HPDE6-E6E7 (cell line): Measurements from ENCODE around the gene GAS2L2.

ENCODE experiments used
- DNase-seq: peaks from one replicate; pipeline ENCODE4 v3.0.0; 2011; ENCODE audit warnings: missing footprints; ENCODE audit errors: extremely low spot score

GAS2L2 gene

DNA sequence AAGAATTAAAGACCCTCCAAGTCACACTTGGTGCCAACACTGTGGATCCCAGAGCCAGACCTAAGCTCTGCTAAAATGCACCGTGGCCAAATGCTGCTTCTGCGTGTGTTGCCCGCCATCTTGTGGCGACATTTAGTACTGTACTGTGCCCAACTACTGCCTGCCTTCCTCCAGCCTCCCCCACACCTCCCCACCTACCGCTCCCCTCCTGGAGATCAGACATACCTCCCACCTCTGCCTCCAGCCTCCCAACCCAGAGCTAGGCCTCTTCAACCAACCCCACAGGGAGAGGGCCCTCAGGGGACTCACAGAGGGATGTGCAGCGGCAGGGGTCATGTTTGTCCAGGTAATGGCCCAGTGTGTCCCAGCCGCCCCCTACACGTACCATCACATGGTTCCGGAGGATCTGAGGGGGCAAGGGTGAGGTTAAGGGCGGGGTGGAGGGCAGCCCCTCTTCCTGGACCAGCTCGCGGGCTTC is 5.5 kb downstream of the GAS2L2 start:
- peak; percentile 67 for DNase-seq

DNA sequence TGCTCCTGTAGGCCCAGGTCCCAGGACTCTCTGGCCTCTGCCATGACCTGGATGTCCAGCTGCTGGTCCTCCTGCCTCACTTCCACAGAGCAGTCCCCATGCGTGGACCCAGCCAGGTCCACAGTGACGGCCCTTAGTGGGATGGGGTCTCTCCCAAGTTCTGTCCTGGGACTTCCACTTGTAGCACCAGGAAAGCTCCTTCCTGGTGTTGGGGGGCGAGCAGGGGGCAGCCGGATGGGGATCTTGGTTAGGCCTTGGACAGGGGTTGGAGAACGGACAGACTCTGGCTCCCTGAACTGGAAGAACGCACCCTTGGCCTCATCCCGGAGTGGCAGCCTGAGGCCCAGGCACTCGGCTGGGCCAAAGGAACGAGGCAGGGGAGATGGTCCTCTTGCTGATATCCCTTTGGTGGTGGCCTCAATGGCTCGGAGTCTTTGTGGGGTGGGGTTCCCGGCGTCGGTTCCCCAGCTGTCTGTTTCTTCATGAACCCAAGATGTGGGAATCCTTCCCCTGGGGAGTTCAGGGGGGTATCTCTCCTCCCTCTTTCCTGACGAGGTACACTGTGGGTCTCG is 7.2 kb downstream of the GAS2L2 start:
- no peak for DNase-seq

DNA sequence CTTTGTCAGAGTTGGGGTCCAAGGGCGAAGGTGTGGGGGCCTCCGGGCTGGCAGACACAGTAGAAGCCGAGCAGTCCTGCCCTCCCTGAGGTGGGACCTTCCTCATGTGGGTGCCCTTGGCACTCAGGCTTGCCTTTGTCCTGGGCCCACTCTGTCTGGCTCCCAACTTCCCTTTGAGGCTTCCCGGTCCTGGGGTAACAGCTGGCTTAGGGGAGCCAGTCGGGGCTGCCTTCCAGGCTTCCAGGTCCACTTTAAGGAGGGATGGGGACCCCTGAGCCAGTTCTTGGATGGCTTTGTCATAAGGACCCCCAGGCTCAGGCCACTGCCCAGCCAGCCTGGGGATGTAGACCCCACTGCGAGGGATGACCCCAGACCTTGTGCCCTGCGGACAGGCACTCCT is 7.8 kb downstream of the GAS2L2 start:
- no peak for DNase-seq

DNA sequence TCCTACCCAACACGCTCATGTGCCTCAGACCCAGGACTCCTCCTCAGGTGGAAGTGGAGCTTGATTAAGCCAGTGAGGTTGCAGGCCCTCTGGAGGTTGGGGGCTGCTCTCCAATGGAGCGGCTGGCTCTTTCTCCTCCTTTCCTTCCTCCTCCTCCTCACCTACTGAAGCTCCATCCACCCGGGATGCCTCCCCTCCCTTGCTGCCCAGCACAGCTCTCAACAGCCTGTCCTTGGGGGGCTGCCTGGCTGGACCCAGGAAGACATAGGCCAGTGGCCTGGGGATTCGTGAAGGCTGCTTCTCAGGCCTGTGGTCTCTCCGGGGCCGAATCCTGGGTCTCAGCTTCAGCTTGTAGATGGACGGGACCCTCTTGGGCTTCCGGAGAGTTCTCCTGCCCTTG is 8.2 kb downstream of the GAS2L2 start:
- no peak for DNase-seq

DNA sequence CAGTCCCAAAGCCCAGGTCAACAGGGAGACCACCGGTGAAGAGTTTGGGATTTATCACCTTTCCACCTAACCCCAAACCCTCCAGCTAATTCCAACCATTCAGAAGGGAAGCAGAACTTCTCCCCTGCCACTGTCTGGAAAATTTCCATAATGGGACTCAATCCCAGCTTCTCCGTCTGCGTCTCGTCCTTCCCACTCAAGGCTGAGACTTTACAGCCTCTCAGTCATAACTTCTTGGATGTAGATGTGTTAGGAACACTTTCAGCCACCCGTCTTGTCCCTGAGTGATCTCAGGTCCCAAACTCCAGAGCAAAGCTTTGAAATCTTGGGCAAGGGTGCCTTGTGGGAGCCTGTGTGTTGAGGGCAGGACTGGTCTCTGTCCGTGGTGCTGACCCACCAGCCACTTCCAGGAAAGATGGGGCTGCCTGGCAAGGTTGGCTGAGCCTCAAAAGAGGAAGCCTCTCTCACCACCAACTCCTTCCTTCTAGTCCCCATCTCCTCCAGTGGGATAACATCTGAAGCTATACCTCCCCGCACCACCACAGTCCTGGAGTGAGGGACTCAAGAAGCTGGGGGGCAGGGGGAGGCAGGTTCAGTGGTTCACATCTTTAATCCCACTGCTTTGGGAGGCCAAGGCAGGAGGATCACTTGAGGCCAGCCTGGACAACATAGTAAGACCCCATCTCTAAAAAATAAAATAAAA is 9.3 kb downstream of the GAS2L2 start:
- DNase-seq, result no peak

DNA sequence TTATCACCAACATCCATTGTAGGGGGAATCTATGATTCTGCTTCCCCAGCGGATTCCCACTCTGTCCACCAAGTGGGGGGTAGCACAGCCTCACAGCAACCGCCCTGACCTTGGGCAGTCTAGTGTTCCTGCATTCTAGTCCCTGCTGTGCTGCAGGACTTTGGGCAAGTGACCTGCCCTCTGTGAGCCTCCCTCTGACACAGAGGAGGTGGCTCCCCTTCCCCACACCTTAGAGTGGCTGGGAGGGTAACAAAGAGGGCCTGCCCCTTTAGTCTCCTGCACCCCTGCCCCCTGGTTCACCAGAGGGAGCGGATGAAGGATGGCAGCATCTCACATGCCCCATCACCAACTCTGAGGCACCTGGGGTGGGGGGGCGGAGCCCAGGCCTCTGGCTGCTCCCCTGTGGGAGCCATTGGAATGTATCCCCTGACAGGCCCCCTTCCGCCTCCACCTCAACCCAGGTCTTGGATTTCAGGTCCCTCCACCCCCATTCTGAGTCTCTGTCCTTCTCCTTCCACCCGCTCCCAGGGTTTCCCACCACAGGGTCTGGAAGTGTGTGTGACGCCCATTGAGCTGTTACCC is 10.1 kb downstream of the GAS2L2 start:
- no peak for DNase-seq

DNA sequence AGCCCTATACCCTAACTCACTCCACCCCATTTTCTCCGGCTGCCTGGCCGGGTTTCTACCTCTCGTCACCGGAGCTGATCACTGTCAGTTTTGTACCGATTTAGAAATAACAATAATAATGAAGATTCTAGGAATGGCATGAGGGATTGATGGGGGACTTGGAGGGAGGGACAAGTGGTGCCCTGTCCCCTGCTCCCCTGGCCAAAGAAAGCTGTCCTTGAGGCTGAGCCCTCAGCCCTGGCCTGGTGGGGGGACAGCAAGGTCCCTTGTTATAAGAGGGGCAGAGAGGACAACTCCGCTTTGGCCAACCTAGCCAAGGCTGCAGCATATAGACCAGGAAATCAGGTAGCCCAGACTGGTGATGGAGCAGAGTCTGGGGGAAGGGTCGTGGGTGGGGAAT is 10.5 kb downstream of the GAS2L2 start:
- DNase-seq, result no peak

DNA sequence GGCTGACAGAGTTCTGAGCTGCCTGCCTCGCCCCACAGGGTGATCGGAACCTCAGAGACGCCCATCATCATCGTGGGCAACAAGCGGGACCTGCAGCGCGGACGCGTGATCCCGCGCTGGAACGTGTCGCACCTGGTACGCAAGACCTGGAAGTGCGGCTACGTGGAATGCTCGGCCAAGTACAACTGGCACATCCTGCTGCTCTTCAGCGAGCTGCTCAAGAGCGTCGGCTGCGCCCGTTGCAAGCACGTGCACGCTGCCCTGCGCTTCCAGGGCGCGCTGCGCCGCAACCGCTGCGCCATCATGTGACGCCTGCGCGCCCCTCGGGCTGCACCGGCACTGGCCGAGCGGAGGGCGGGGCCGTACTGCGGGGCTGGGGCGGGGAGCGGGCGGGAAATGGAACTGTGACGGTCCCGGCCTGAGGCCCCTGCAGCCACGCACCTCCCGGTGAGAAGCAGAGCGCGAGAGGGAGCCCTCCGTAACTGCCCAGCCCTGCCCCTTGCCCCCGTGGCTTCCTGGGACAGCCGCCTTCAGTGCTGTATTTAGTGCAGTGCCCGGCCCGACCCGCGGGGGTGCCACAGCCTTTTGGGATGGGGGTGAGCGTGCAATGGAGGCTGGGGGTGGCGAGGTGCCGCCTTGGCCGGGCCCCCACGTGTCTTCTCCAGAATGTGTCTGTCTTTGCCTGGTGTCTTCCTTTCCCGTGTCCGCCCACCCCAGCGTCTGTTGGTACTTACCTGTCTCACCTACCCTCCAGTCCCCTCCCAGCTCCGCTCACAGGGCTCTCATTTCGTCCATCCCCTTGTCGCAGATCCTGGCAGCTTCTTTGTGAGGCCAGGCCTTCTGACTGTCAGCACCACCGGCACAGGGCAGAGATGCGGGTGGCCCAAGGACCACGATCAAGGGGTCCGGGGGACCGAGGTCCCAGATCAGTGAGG is 11.8 kb downstream of the GAS2L2 start:
- no peak for DNase-seq

DNA sequence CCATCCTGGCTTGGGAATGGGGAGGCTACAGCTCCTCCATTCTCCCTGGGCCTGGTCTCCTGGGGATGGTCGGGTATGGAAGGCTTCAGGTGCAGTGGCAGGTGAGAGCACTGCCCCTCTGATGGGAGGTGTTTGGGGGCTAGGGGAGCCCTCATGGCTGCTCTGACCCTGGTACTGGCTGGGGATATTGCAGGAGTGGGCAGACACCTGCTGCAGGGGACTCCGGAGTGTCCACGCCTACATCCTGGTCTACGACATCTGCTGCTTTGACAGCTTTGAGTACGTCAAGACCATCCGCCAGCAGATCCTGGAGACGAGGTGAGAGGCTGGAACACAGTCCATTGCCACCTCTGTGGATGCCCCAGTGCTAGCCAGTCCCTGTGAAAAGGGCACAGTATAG is 12.8 kb downstream of the GAS2L2 start:
- DNase-seq, result no peak

DNA sequence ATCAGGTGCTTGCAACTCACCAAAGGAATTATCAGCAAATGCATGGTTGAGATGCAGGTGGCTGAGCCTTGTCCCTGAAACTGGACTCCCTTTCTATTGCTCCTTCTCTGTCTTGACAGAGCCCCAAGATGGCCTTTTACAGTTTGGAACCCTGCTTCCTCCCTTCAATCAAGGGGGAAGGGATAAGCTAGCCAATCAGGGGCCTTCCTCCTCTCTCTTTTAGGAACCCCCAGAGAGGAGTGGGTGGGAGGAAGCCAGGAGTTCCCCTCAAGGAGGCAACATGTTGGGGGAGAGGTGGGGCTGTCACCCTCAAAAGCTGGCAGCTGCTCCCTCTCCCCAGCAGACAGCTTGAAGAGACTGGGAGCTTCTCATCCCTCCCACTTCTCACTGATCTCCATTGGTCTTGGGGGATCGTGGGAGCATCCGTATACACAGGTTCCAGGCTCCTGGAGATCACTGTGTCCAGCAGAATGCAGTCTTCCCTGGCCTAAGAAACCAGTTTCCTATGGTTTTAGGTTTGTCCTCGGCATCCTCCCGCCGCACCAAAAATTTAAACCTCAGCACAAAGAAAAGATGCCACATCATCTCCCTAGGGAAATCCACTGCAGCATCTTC is 14.4 kb downstream of the GAS2L2 start:
- DNase-seq, result no peak

DNA sequence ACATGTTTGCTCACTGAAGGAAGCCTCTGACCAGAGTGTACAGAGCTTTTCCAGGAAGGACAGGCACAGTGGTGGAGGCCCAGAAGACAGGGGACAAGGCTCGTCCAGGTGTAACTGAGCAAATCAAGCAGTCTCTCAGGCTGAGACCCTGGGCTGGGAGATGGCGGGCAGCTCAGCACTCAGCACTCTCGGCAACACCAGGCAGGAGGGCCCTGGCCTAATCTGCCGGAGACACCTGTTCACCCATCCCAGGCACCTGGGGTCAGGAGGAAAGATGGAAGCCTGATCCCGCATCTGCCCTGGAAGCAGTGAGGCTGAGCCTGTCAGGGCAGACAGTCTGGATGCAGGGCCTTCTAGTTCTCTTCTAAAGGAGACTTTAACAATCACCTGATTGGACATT is 16.8 kb downstream of the GAS2L2 start:
- no peak for DNase-seq

DNA sequence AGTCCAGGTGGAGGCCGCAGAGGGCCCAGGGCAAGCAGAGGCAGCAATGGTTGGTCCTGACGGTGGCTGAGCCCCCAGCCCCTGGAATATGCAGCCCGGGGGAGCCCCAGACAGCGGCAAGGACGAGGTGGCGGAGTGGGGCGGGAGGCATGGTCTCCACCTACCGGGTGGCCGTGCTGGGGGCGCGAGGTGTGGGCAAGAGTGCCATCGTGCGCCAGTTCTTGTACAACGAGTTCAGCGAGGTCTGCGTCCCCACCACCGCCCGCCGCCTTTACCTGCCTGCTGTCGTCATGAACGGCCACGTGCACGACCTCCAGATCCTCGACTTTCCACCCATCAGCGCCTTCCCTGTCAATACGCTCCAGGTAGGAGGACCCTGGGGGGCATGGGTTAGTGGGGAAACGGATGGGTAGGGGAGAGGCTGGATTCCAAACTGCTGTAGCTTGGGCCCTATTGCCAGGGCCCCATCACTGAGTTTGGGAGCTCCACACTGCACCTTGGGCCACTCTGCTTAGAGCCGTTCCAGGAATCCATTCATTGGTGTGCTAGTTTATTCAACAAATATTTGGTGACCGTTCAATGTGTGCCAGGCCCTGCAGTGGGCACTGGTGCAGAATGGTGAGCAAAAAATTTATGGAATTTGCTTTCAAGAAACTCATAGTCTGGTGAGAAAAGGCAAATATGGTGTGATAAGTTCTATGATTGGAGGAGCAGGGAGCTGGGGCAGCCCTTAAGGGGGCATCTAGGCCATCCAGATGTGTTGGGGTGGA is 17.8 kb downstream of the GAS2L2 start:
- no peak for DNase-seq

DNA sequence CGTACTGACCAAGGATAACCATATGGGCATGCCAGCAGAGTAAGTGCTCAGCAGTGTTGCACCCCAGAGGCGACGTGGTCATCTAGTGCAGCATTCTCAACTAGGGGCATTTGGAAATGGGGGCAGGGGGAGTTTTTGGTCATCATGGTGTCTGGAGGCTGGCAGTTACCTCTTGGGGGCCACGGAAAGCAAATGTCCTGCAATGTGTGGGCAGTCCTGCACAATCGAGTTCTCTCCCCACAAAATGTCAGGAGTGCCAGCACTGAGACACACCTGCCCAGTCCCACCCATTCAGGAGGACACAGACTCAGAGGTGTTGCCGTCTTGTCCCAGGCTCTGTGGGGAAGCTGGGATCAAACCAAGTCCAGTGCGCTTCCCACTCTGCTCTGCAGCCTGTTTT is 18.6 kb downstream of the GAS2L2 start:
- no peak for DNase-seq

DNA sequence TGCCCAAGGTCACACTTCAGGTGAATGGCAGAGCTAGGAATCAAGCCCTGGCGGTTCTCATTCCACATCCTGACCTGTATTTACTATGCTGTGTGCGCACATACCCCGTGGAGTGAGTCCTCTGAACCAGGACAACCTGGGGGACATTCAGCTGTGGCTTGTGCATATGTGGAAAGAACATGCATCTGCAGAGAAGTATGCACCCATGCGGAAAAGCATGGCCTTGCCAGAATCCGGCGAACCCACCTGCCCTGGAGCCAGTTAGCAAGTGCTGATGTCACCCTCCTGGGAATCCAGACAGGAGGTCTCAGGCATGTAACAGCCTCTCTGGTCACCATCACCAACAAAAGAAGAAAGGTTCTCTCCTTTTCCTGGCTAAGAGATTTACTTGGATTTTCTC is 19.7 kb downstream of the GAS2L2 start:
- DNase-seq, result no peak

DNA sequence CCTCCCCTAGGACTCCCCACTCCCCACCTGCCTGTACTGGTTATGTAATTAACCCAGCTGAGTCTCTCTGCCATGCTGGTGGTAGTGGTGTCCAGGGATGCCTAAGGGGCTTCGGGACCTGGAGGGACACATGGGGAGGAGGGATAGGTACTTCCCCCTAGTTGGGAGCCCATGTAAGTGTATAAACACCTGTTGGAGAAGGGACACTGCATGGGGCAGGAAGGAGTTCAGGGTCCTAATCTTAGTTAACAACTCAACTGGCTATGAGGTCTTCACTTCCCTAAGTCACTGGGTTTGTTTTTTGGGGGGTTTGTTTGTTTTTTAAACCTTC is 20.3 kb downstream of the GAS2L2 start:
- no peak for DNase-seq

DNA sequence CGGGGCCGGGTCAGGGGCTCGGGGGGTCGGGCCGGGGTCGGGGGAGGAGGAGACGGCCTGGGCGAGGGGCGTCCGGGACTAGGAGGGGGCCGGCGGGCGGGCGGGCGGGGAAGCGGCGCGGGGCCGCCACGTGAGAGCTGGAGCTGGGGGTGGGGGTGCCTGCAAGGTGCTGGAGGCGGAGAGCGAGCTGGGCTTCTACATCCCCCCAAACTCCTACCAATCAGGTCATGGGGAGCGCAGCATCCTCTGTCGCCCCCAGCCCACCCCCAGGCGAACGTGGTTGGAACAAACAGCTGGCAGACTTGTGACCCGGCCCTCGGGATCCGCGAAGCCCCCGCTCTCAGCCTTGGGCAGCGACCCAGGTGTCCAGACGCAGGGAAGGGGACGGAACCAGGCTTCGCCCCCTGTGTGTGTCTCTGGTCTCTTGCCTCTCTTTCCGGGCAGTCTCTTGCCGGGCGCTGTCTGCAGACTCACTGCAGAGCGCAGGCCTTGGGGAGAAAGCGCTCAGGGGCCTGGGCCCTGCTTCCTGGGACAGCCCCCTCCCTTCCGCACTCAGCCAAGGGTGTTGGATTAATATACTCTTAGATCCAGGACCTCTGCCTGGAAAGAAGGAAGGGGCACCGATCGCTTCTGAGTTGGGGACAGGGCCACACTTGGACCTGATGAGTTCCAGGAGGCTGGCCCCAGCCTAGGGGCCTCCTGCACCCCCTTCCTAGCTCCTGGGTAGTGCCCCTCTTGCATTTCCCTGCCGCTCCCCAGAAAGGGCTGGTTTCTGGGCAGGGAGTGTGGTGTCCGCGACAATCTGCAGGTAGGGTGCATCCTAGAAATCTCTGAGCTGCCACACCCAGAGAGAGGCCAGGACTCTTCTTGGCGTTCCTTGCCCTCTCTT is 20.9 kb downstream of the GAS2L2 start:
- DNase-seq, result no peak

DNA sequence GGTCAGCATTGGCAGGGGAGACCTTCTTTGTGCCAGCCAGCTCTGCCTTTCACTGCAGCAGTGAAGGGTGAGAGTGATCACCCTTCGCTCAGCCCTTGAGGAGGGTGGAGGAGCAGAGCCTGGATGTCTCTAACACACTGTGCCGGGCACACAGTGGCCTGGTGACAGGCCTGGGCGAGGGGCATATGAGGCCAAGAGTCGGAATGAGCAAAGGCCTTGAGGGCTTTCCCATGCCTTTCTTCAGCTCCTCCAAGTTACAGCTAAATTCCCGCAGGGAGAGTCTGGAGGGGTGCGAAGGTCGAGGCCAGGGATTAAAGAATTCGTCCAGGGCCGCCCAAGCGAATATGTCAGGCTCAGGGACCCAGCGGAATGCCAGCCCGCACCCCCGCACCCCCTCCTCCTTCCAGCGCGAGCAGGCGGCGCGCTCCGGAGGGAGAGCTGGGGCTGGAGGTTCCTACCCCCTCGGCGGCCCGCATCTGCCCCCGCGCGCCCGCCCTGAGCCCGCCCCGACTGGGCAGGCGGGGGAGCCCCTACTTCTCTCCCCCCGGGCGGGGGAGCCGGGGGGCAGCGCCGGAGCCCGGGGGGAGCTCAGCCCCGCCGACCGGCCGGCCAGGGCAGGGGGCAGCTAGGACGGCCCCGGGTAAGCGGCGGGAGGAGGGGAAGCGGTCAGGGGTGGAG is 21.7 kb downstream of the GAS2L2 start, which contains the start of gene RASL10B:
Gene RASL10B, plus strand, starts transcription at position 401 of the 678 bp plus-strand sequence. CDS start 3,546 bp downstream, outside the sequence.
- DNase-seq, result peak; percentile 65

DNA sequence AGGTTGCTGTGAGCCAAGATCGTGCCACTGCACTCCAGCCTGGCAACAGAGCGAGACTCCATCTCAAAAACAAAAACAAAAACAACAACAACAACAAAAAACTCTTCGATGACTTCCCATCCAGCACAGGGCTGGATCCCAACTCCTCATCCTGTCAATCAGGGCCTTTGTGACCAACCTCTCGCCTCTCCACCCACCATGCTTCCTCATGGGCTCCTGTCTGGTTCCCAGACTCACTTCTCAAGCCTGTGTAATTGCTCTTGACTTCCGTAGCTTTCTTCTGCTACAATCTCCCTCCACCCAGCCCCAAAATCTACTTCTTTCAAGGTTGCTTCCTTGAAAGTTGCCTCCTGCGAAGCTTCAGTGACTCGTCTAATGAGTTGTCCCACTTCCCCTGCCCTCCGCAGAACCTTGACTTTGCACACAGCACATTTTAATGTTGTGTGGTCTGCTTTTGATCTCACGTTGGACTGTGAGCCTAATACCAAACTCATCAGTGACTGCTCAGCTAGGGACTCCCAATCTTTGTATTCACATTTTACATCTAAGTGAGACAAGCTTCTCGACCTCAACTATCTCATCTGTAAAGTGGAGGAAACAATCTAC is 22.5 kb downstream of the GAS2L2 start:
- DNase-seq, result no peak

DNA sequence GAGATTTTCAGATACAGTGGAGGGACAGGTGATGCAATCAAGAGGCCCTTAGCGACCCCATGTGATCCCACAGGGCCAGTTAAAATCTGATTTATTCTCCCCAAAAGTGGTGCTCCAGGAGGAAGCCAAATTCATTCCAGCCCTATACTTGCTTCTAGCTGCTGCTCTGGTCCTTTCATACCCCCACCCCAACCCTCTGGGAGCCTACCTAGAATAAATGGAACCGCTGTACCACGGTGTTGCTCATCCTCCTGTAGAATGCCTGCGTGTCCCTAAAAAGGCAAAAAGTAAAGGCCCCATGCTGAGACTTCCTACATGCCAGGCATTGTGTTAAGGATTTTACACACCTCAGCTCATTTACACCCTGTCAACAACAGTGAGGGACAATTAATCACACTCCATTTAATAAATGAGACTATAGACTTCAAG is 23.6 kb downstream of the GAS2L2 start:
- no peak for DNase-seq
